DLD1 (cell line): ENCODE data around the gene TSEN54.
"Not testable (repeated sequence)": the region's sequence is repeated elsewhere in the genome, so short reads cannot be mapped to it uniquely, and the experiment has no call there.

Experiments used
- in situ Hi-C: cut with HindIII; loops from 2 replicates; pipeline ENCODE4 v1.10.0; 2017; ENCODE audit warnings: low sequenced_read_pairs

The TSEN54 gene

GRCh38 chr17:75517297-75517865, 1.1 kb downstream of the TSEN54 start:
- in situ Hi-C loops, result no loop called here

GRCh38 chr17:75518201-75518600, 1.9 kb downstream of the TSEN54 start:
- in situ Hi-C loops, result no loop called here

GRCh38 chr17:75518983-75519537, 2.7 kb downstream of the TSEN54 start:
- in situ Hi-C loops, result no loop called here

- in situ Hi-C loops, result not testable (repeated sequence)
Observed at GRCh38 chr17:75520413-75520812, 4.1 kb downstream of the TSEN54 start.

- in situ Hi-C loops, result no loop called here
Observed at GRCh38 chr17:75521290-75521689, 5.0 kb downstream of the TSEN54 start.

GRCh38 chr17:75521951-75522727, 5.8 kb downstream of the TSEN54 start:
- in situ Hi-C loops, result no loop called here

- in situ Hi-C loops, result no loop called here
Observed at GRCh38 chr17:75523647-75524046, 7.3 kb downstream of the TSEN54 start.

- in situ Hi-C loops, result no loop called here
Observed at GRCh38 chr17:75524269-75524969, 8.1 kb downstream of the TSEN54 start.

- in situ Hi-C loops, result no loop called here
Observed at GRCh38 chr17:75524970-75525805, 8.9 kb downstream of the TSEN54 start, which contains the start of gene LLGL2. Gene LLGL2 (plus strand): TSS chr17:75525697. CDS start chr17:75543427, 17,730 bp downstream.

- in situ Hi-C loops, result no loop called here
Observed at GRCh38 chr17:75525806-75526554, 9.7 kb downstream of the TSEN54 start.

- in situ Hi-C loops, result no loop called here
Observed at GRCh38 chr17:75526555-75527270, 10.4 kb downstream of the TSEN54 start.

- in situ Hi-C loops, result no loop called here
Observed at GRCh38 chr17:75530837-75531720, 14.8 kb downstream of the TSEN54 start.

GRCh38 chr17:75531721-75532072, 15.4 kb downstream of the TSEN54 start:
- in situ Hi-C loops, result no loop called here

GRCh38 chr17:75535119-75535537, 18.8 kb downstream of the TSEN54 start:
- in situ Hi-C loops, result no loop called here

GRCh38 chr17:75535871-75536270, 19.5 kb downstream of the TSEN54 start:
- in situ Hi-C loops, result no loop called here

- in situ Hi-C loops, result no loop called here
Observed at GRCh38 chr17:75536366-75536765, 20.0 kb downstream of the TSEN54 start.

- in situ Hi-C loops, result no loop called here
Observed at GRCh38 chr17:75539967-75540729, 23.8 kb downstream of the TSEN54 start.
